Activated T-cell treated with anti-CD3 and anti-CD28 coated beads, Interleukin-2, amount 50 U/mL, for 48 hours (primary cell): ENCODE results near the gene MID1.

Source experiments
- DNase-seq, 2 experiments: peaks; one replicate each; pipeline ENCODE4 v3.0.0-alpha.2; 2020

Gene MID1

GRCh38 chrX:10525381-10526120 lies 94.8 kb downstream of the MID1 start:
- DNase-seq: no peak

- DNase-seq: no peak
Measured at GRCh38 chrX:10524578-10524977, 95.8 kb downstream of the MID1 start.

- DNase-seq: no peak
Measured at GRCh38 chrX:10519761-10520160, 100.6 kb downstream of the MID1 start.

- no peak for DNase-seq
Measured at GRCh38 chrX:10519278-10519677, 101.1 kb downstream of the MID1 start.

- no peak for DNase-seq
Measured at GRCh38 chrX:10518073-10518472, 102.3 kb downstream of the MID1 start.

- DNase-seq: no peak
Measured at GRCh38 chrX:10516781-10517322, 103.5 kb downstream of the MID1 start.

GRCh38 chrX:10514891-10515290 lies 105.5 kb downstream of the MID1 start:
- no peak for DNase-seq

- DNase-seq: no peak
Measured at GRCh38 chrX:10513974-10514373, 106.4 kb downstream of the MID1 start.

- DNase-seq: no peak
Measured at GRCh38 chrX:10512741-10513140, 107.6 kb downstream of the MID1 start.

- DNase-seq: no peak
Measured at GRCh38 chrX:10512258-10512657, 108.1 kb downstream of the MID1 start.

GRCh38 chrX:10509397-10509796 lies 111.0 kb downstream of the MID1 start:
- no peak for DNase-seq

GRCh38 chrX:10508891-10509290 lies 111.5 kb downstream of the MID1 start:
- no peak for DNase-seq

GRCh38 chrX:10507876-10508275 lies 112.5 kb downstream of the MID1 start:
- DNase-seq: no peak

GRCh38 chrX:10507181-10507580 lies 113.2 kb downstream of the MID1 start:
- DNase-seq: no peak

- no peak for DNase-seq
Measured at GRCh38 chrX:10506781-10507180, 113.6 kb downstream of the MID1 start.

- no peak for DNase-seq
Measured at GRCh38 chrX:10505726-10506125, 114.7 kb downstream of the MID1 start.

GRCh38 chrX:10502961-10503360 lies 117.4 kb downstream of the MID1 start:
- no peak for DNase-seq

- no peak for DNase-seq
Measured at GRCh38 chrX:10501611-10502010, 118.8 kb downstream of the MID1 start.

GRCh38 chrX:10496345-10496965 lies 123.9 kb downstream of the MID1 start:
- DNase-seq: no peak

- DNase-seq: no peak
Measured at GRCh38 chrX:10495677-10496076, 124.7 kb downstream of the MID1 start.

GRCh38 chrX:10492250-10492649 lies 128.1 kb downstream of the MID1 start:
- no peak for DNase-seq

GRCh38 chrX:10486373-10486772 lies 134.0 kb downstream of the MID1 start:
- DNase-seq: no peak

GRCh38 chrX:10485326-10485725 lies 135.1 kb downstream of the MID1 start:
- DNase-seq: no peak

GRCh38 chrX:10484683-10485247 lies 135.6 kb downstream of the MID1 start:
- no peak for DNase-seq
